Transverse colon (tissue), 3 donors: ENCODE data around the gene PTCHD1.

Source experiments
- POLR2A ChIP-seq: fragments of 450-650 bp; IDR thresholded peaks from one replicate; pipeline ENCODE4 v1.6.1; 2016; ENCODE audit warnings: antibody characterized with exemption, mild to moderate bottlenecking, moderate library complexity
- TF ChIP-seq, protein P1 (sequence below), 5 experiments: fragments of 200-600 bp in 3 of 5; fragments of 450-650 bp in 2 of 5; sonication (generic) in 3 of 5; IDR thresholded peaks; 1 replicate in 2 of 5; 2 replicates in 3 of 5; pipeline ENCODE4 v1.5.1; 2016 to 2017; ENCODE audit warnings: antibody characterized with exemption in 5 of 5, inconsistent platforms in 3 of 5, mild to moderate bottlenecking in 2 of 5, moderate library complexity in 1 of 5

DNA sequence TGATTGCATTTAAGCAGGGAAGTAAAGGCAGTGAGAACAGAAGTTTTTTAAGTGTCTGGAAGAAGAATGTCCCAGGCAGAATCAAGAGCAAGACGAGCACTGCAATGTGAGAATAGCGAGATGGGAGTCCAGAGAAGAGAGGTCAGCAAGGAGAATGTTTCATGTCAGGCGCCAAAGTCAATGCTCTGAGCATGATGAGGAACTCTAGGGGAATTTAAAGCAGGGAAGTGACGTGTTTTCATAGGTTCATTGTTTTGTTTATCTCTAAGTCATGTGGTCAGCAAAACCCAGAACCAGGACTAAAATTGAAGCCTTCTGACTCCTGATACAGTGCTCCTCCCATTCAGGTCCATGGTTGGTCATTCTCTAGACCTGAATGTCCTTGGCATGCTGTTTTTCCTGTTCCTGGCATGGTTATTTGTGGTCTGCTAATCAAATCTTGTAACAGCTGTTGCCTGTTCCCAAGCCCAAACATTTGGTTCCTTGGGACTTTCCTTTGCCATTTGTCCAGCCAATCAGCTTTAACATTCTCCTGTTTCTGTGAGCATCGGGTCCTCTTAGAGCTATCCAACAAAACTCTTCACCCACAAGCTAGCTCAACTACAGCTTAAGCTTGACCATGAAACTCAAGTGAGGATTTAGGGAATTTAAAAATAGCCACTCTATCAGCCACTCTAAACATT is 37.7 kb downstream of the PTCHD1 start:
- TF ChIP-seq, protein P1, sequence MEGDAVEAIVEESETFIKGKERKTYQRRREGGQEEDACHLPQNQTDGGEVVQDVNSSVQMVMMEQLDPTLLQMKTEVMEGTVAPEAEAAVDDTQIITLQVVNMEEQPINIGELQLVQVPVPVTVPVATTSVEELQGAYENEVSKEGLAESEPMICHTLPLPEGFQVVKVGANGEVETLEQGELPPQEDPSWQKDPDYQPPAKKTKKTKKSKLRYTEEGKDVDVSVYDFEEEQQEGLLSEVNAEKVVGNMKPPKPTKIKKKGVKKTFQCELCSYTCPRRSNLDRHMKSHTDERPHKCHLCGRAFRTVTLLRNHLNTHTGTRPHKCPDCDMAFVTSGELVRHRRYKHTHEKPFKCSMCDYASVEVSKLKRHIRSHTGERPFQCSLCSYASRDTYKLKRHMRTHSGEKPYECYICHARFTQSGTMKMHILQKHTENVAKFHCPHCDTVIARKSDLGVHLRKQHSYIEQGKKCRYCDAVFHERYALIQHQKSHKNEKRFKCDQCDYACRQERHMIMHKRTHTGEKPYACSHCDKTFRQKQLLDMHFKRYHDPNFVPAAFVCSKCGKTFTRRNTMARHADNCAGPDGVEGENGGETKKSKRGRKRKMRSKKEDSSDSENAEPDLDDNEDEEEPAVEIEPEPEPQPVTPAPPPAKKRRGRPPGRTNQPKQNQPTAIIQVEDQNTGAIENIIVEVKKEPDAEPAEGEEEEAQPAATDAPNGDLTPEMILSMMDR (IDR thresholded peaks at IDR 0.05) = no peak
- TF ChIP-seq POLR2A = no peak
